GM19240 (cell line): ENCODE results near the gene DAPK2.

ENCODE experiments used
- DNase-seq: peaks from one replicate; pipeline ENCODE4 v3.0.0; 2011; ENCODE audit warnings: low spot score; ENCODE audit not compliant: insufficient read length

The DAPK2 gene

DNA sequence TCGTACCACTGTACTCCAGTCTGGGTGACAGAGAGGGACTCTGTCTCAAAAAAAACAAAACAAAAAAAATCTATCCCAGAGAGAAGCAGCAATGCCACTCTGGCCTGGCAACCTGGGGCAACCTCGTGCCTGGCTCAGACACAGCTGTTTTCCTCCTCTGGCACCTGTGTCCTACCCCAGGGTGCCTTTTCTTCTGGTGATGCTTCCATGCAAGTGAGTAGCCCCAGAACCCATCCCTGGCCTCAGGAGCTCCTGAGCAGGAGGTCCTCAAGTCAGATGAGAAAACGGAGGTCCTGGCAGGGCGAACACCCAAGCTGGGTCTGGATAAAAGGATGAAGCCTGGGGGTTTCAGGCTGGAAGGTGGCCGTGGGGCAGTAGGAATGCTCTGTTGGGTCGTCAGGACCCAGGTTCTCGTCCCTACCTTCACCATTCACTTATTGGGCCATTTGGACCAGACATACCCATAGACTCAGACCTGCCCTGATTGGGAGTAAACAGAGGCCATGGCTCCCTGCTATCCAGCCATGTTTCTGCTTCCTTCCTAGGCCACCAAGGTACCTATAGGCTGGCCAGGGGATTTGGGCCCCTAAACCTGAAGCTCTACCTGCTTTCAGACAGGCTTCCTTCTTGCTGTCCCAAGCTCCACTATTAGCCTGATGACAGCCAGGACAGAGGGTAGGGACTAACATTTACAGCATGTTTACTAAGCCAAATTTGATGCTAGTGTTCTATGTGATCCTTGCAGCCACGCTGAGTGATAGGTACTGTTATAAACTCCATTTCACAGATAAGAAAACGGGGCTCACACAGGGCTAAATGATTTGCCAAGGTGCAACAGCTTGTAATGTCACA, 102.2 kb downstream of the DAPK2 start:
- DNase-seq = no peak

DNA sequence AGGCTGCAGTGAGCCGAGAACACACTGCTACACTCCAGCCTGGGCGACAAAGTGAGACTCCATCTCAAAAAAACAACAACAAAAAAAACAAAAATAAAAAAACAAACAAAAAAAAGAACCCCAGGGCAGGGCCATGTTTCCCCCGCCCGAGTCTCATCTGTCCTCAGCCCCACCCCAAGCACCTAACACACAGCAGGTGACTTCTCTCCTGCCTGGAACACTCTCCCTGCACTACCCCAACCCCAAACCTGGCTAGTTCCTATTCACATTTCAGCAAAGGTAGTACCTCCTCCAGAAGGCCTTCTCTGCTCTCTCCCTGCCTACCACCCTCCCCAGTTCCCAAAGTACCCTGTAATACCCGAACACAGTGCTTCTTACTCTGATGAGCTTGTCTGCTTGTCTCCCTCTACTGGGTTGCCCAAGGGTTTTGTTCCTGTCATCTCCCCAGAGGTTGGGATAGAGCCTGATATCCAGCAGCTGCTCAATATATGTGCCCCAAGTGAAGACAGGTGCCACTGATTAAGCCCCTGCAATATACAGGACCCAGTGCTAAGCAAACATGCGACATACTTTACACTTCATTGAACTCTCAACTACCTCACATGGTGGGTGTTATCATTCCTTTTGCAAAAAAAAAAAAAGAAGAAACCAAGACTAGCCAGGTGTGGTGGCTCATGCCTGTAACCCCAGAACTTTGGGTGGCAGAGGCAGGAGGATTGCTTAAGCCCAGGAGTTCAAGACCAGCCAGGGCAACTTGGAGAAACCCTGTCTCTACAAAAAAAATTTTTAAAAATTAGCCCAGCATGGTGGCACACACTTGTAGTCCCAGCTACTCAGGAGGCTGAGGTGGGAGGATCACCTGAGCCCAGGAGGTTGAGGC, 103.6 kb downstream of the DAPK2 start:
- no peak for DNase-seq

DNA sequence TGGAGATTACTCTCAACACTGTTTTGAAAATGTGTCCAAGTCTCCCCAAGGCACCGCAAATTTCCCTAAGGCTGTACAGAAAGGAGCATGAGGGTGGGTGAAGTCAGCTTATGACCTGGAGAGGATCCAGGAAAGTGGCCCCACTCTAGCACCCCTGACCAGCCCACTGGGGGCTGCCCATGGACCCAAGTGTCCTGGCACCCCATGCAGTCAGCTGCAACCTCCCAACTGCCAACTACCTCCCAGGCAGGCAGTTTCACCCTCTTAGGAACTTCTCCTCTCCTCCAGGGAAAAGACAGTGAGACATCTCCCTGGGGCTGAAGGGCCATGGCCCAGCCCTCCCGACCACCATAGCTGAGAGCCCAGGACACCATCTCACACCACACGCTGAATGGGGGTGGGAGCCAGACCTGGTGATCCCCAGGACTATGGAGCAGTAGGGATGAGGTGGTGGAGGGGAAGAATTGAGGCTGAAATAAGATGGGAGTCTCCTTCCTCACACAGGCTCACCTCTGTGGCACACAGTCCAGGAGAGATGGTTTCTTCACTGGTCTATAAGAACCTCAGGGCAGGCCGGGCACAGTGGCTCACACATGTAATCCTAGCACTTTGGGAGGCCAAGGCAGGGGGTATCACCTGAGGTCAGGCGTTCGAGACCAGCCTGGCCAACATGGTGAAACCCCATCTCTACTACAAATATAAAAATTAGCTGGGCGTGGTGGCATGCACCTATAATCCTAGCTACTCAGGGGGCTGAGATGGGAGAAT, 104.4 kb downstream of the DAPK2 start:
- DNase-seq = no peak

DNA sequence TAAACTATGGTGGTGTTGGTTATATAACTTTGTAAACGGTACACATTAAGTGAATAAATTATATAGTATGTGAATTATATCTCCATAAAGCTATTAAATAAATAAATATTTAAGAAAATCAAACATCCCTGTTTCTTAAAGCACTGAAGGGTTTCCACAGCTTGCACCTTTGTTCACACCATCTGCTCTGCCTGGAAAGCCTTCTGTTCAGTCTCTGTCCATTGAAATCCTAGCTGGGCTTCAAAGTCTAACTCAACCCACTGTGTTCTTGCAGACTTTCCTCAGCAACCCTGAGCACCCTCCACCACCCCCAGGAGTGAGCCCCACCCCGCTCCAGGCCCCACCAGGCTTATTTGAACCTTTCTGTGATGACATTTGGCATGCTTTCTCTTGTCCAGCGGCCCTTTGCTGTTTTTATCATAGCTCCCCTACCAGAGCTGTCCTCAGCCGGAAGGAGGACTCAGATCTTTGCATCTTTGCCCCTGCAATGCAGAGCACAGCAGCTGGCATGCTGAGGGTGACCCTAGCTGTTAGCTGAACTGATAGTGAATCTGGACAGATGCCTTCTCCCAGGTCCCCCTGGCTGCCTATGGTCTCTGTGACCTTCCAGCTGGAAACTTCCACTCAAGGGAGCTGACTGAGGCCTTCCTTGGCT, 105.2 kb downstream of the DAPK2 start:
- no peak for DNase-seq

DNA sequence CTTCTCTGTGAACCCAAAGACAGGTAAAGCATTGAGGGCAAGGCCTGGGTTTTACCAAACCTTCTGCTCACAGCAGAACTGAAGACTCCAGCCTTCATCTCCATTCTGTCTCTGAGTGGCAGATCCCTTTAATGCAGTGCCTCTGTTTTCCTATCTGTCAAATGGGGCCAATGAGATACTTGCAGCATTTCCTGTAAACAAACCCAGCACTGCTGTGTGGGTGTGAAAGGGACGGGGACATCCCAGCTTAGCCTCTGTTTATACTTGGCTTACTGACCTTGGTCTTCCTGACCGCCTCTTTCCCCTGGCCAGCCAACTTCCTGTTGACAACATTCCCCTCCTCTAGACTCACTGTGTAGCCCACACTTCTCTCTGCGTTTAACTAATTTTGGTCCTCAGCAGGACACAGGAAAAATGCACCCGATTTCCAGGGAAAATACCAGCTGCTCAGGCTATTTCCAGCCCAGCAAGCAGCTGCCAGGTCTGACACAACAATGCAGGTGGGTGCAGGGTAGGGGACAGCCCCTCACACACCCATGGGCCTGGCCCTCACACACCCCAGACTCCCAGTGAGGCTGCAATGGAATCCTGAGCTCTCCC, 106.7 kb downstream of the DAPK2 start:
- no peak for DNase-seq

DNA sequence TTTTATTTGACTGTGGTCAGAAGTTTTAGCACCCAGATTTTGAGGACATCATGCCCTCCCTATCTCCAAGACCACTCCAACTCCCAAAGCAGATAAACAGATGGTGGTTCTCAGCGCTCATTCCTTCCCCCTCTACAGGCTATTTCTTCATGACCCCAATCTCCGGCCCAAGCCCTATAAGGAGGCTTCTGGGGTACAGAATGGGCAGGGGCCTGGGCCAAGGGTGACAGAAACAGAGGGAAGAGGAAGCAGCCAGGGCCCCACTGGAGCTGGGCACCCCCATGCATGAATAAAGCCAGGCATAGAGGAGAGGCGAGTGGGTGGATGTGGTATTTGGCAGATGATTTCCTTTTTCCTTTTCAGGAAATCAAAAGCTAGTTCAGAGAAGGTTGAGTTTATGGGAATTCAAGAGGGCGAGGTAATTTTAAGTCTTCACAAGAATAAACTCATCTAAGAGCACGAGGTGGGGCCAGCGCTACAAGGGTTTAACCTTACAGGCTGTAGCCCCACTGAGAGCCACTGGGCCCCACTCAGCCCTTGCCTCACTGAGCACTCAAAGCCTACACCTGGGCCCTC, 107.7 kb downstream of the DAPK2 start:
- no peak for DNase-seq

DNA sequence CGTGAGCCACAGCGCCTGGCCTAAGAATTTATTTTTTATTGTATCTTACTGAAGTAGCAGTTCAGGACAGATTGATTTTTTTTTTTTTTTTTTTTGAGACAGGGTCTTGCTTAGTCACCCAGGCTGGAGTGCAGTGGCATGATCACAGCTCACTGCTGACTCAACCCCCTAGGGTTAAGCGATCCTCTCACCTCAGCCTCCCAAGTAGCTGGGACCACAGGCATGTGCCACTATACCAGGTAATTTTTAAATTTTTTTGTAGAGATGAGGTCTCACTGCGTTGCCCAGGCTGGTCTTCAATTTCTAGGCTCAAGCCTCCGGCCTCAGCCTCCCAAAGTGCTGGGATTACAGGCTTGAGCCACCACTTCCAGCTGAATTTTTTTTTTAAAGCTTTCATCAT, 112.8 kb downstream of the DAPK2 start:
- no peak for DNase-seq

DNA sequence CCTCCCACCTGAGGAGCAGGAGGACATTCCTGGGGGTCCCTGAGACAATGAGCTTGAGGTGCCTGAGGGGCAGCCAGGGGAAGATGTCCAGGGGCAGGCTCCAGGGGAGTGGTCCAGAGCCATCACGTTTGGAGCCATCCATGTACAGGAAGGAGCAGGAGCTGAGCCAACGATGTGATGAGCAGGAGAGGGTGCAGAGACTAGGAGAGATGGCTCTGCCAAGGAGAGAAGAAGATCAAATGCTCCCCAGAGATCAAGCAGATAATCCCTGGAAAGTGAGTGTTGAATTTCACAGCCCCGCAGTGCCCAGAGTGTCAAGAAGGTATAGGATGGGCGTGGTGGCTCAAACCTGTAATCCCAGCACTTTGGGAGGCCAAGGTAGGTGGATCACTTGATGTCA, 114.7 kb downstream of the DAPK2 start:
- no peak for DNase-seq

DNA sequence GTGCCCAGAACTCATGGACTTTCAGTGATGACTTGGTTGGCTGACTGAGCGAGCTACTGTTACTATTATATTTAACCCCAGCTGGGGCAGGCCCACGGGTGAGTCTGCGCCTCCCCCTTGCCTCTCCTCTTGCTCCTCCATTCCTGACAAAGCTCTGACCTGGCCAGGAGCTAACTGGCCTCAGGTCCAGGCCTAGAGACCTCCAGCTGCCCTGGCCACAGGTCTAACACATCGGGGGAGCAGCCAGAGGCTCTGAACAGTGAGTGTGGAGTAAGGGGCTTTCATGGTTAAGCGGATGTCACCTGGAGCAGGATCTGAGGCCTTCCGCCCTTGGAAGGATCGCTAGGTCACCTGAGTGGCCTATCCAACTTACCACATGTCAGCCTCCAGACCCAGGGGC, 116.3 kb downstream of the DAPK2 start:
- no peak for DNase-seq

DNA sequence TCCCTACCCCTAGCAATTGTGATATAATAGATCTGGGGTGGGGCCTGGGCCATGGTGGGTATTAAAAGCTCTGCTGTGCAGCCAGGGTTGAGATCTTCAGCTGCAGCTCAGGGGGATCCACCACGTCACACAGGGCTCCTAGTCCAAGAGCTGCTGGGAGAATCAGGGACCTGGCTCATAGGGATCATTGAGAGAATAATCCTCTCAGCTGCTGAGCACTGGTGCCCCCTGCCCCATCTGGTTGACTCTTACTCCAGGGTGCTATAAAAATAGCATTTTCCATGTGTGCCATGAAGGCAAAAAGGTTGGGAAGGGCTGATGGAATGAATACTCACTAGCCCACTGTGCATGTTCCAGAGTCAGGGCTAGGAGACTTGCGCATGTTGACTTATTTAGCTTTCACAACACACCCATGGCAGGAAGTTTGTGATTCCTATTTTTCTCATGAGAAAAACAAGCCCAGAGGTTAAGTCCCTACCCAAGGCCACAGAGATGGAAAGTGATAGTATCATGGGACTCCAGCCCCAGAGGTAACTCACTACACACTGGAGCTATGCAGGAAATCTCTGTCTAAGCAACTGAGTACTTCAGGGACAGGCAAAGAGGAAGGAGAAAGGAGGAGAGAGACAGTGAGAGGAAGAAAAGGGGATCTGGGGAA, 118.0 kb downstream of the DAPK2 start:
- no peak for DNase-seq

DNA sequence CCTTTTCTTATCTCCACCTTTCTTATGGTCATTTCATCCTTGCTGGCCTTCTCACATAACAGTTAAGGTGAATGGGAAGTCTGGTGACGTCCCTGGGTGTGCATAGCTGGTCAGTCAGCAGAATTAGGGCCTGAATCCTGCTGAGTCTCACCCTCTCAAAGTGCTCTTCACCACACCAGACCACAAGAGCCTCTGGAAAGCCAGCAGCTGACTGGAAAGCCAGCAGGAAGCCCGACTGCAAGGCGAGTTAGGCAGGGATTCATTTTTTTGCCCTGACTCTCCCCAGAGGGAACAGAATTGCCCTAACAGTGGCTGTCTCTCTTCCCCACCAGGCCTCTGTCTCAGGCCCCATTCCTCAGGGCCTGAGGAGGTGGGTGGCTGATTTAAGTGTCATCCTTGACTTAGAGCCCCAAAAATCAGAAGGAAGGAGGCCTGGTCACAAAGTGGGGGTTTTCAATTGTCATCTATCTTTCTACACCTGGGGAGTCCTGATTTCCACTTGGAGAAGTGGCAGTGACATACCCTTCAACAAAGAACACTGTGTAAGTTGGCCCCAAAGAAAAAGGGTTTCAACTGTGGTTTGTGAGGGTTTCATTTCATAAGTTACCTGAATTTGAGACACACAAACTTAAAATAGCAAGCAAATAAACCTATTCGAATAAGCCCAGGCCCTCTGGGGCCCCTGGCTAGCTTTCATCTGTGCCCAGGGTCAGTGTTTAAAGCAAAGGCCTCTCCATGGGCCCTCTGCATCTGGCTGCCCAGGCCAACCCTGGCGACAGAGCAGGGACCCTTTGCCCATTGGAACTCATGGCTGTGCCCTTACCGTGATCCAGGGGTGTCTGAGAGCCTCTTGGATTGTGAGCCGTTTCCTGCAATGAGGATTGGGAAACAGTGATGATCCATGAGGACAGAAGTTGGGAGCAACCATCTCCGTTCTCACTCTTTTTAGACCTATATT, 122.0 kb downstream of the DAPK2 start:
- no peak for DNase-seq

DNA sequence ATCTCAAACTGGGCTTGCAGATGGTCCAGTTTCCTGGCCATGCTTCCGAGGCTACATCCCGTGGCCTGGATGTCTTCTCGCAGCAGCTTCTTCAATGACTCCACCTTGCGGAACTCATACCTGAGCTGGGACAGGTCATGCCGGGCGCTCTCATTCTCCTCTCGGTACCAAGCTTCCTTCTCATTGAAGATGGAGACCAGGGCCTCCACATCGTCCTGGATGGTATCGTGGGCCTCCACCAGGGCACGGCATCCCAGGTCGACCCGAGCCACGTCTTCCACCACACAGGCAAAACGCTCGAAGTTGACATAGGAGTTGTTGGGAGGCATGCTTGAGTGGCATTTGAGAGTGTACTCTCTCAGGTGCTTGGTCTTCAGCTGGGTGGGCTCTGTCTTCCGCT, 123.4 kb downstream of the DAPK2 start:
- DNase-seq = no peak

DNA sequence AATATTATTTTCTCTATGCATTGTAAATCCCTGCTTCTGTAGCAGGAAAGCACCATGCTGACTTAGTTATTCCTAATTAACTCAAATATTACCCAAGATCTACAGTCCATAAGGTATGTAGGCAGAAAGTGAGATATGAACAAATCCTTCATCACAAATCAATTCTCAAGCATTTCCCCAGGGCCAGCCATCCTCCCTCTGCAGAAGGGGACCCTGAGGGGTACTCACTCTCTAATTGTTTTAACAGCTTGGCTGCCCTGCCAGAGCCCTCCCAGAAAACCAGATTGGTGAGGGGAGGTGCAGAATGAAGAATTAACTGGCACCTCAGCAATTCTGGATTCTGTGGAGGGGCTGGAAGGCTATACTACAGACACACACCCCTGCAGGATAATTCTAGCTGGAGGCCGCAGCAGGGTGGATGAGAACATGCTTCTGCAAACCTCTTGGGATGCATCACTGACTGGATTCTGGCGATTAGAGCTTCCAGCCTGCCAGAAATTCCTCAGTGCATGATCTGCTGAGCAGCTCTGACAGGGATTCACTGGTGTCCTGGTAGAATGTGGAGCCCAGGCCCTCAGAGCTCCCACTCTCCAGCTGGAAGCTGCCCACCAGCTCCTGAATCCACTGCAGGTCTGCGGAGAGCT, 123.9 kb downstream of the DAPK2 start:
- DNase-seq = no peak

DNA sequence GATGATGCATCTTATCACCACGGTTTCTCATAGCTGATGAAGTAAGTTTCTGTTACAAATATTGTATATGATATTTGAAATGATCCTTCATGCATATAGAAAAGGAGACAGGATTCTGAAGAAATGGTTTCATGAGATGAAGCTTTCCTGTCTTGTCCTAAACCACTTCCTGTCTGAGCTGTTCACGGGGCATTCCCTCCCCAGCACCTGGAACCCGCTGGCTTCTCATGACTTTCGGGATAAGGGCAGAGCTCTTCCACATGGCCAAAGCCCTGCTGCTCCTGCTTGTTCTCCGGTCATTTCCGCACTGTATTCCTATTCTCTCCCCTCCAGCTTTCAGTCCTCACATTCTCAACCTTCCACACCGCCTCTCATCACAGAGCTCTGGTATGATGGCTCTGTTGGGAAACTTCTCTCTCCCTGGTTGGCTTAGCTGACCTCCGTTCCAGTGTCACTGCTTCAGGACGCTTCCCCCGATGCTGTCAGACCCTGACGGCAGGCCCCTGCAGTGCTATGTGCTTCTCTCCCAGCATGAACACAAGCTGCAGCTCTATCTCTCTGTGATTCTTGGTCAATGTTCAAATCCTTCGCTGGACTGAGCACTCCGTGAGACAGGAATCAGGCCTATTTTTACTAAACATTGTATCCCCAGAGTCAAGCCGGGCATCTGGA, 125.6 kb downstream of the DAPK2 start:
- DNase-seq = no peak

DNA sequence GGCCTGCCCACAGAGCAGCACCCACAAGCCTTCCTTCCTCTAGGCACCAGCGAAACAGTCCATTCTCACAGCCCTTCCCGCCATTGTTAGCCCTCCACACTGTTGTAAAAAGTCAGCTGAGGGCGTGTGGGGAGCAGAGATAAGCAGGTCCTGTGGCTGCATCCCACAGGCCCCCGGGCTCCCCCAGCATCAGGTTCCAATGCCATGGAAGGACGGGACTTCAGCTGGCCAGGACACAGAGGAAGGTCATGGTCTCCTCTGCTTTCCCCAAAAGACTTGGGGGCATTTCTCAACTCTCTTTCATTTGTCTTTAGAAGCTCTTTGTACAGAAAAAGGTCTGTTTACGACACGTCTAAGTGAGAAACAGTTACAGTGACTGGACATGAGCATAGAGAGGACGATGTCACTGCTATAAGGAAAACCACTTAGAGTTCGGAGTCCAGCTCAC, 127.4 kb downstream of the DAPK2 start:
- no peak for DNase-seq

DNA sequence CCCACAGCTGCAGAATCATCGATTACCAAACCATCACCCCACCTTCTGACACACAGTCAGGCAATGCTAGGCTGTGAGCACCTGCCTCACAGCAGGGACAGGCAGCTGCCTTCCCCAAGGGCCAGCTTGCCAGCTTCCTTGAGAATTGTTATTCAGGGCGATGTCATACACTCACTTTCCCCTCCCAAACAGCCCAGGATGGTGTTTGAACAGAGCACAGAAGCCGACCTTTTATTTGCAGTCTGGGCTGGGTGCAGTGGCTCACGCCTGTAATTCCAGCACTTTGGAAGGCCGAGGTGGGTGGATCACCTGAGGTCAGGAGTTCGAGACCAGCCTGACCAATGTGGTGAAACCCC, 128.0 kb downstream of the DAPK2 start:
- no peak for DNase-seq

DNA sequence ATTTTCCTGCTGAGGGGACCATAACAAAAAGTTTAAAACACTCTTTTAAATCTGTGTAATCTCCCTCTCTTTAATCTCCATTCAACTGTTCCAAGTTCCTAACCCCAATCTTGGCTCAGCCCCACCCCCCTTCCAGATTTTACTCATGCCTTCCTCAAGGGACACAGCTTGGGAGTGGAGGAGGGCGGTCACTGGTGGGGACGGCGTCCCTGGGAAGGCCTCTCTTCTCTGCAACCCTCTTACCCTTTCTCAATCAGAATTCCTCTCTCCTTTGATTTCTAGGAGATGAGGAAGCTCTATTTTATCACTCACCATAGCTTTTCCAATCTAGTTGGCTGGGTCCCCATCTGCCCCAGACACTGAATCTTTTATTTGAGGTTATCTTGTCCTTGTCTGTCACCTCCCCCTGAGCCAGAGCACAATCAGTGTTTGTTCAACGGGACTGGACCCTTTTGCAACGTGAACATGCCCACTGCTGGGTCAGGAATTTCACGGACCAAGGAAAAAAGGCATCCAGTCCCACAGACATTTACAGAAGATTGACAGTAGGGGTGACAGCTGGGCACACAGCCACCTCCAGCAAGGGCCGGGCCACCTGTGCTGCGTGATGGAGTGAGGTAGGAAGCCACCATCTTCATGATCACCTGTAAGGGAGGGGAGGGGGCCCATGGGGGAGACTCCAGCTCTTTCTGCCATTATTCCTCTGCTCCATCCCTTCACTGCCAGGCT, 128.5 kb downstream of the DAPK2 start:
- no peak for DNase-seq
